DND-41 (cell line): ENCODE data around the gene EMD.
A peak's percentile ranks its signal among the peaks of the same experiment; 100 is the strongest.

Experiments used
- ATAC-seq: fragments of 200-7000 bp; cut with Tn5 transposase; 3 replicates; pipeline ENCODE4 v1.9.1; 2021; ENCODE audit warnings: low read depth; ENCODE audit not compliant: insufficient read depth
- DNase-seq: peaks from one replicate; pipeline ENCODE4 v3.0.0-alpha.2; 2020
- H2AFZ ChIP-seq: 2 replicates; pipeline ENCODE4 v1.6.0; 2012; ENCODE audit warnings: low read depth, low read length
- H3K27ac ChIP-seq: 2 replicates; pipeline ENCODE4 v1.5.1; 2012; ENCODE audit warnings: low read length, inconsistent platforms
- H3K27me3 ChIP-seq: fragments of 200-600 bp; sonication (generic); 2 replicates; pipeline ENCODE4 v1.6.0; 2012; ENCODE audit warnings: low read length, mild to moderate bottlenecking, inconsistent platforms; ENCODE audit not compliant: insufficient read depth, poor library complexity
- H3K36me3 ChIP-seq: 2 replicates; pipeline ENCODE4 v1.5.1; 2012; ENCODE audit warnings: low read length, inconsistent platforms; ENCODE audit not compliant: insufficient read depth
- H3K4me1 ChIP-seq: 2 replicates; pipeline ENCODE4 v1.5.1; 2012; ENCODE audit warnings: mild to moderate bottlenecking, low read length; ENCODE audit not compliant: insufficient read depth
- H3K4me2 ChIP-seq: 2 replicates; pipeline ENCODE4 v1.6.0; 2012; ENCODE audit warnings: mild to moderate bottlenecking, moderate library complexity, low read length, inconsistent platforms; ENCODE audit not compliant: insufficient read depth
- H3K4me3 ChIP-seq, 2 experiments: fragments of 200-600 bp in 1 of 2; shearing (Covaris generic) in 1 of 2; 2 replicates each; pipeline ENCODE4 v1.5.1; 2012 to 2016; ENCODE audit warnings: inconsistent platforms in 2 of 2, low read length in 2 of 2, mild to moderate bottlenecking in 2 of 2, low read depth in 1 of 2, moderate library complexity in 1 of 2
- H3K79me2 ChIP-seq: 2 replicates; pipeline ENCODE4 v1.6.0; 2012; ENCODE audit warnings: low read length, inconsistent platforms; ENCODE audit not compliant: insufficient read depth
- H3K9ac ChIP-seq: 2 replicates; pipeline ENCODE4 v1.6.0; 2012; ENCODE audit warnings: low read depth, mild to moderate bottlenecking, inconsistent platforms, low read length, moderate library complexity
- H3K9me3 ChIP-seq: 2 replicates; pipeline ENCODE4 v1.5.1; 2012; ENCODE audit warnings: low read length, moderate library complexity, mild to moderate bottlenecking, inconsistent platforms; ENCODE audit not compliant: insufficient read depth, severe bottlenecking
- H4K20me1 ChIP-seq: 2 replicates; pipeline ENCODE4 v1.6.0; 2012; ENCODE audit warnings: low read length; ENCODE audit not compliant: insufficient read depth
- EZH2 ChIP-seq: IDR thresholded peaks from 3 replicates; pipeline ENCODE4 v1.6.1; 2012; ENCODE audit warnings: borderline replicate concordance, low read depth, mild to moderate bottlenecking, moderate library complexity, low read length, inconsistent platforms; ENCODE audit not compliant: severe bottlenecking
- TF ChIP-seq, protein P1 (sequence below): IDR thresholded peaks from 2 replicates; pipeline ENCODE4 v1.5.1; 2012; ENCODE audit warnings: borderline replicate concordance, low read length, moderate library complexity, mild to moderate bottlenecking; ENCODE audit not compliant: poor library complexity, severe bottlenecking; ENCODE audit errors: extremely low read depth

The EMD gene

GRCh38 chrX:154380153-154380552 lies 1.1 kb downstream of the EMD start:
- H3K9ac ChIP-seq = peak overlapping the region; percentile 97
- no peak for DNase-seq
- H3K4me1 ChIP-seq = peaks cover 25% of the 10 kb centered on the region
- H3K27me3 ChIP-seq = no peaks in the 10 kb centered on the region
- H3K79me2 ChIP-seq = peaks cover 22% of the 10 kb centered on the region
- H3K9me3 ChIP-seq = no peaks in the 10 kb centered on the region
- H3K4me3 ChIP-seq = peak overlapping the region; percentile 80 to 91
- TF ChIP-seq EZH2 = no peak
- TF ChIP-seq, protein P1, sequence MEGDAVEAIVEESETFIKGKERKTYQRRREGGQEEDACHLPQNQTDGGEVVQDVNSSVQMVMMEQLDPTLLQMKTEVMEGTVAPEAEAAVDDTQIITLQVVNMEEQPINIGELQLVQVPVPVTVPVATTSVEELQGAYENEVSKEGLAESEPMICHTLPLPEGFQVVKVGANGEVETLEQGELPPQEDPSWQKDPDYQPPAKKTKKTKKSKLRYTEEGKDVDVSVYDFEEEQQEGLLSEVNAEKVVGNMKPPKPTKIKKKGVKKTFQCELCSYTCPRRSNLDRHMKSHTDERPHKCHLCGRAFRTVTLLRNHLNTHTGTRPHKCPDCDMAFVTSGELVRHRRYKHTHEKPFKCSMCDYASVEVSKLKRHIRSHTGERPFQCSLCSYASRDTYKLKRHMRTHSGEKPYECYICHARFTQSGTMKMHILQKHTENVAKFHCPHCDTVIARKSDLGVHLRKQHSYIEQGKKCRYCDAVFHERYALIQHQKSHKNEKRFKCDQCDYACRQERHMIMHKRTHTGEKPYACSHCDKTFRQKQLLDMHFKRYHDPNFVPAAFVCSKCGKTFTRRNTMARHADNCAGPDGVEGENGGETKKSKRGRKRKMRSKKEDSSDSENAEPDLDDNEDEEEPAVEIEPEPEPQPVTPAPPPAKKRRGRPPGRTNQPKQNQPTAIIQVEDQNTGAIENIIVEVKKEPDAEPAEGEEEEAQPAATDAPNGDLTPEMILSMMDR = no peak
- H3K4me2 ChIP-seq = peak overlapping the region; percentile 93
- H3K27ac ChIP-seq = peak overlapping the region; percentile 92
- H4K20me1 ChIP-seq = peaks cover 13% of the 10 kb centered on the region
- ATAC-seq = no peak
- peaks cover 18% of the 10 kb centered on the region; the same call in 1 of the 2 replicates for H3K36me3 ChIP-seq
- H2AFZ ChIP-seq = no peak overlapping the region

GRCh38 chrX:154380787-154381186 lies 1.7 kb downstream of the EMD start:
- H3K9me3 ChIP-seq = no peaks in the 10 kb centered on the region
- H3K4me2 ChIP-seq = peak overlapping the region; percentile 93
- H3K27ac ChIP-seq = no peak overlapping the region; the same call in 1 of the 2 replicates
- no peak for ATAC-seq
- H3K4me1 ChIP-seq = peaks cover 25% of the 10 kb centered on the region
- no peak overlapping the region for H2AFZ ChIP-seq
- no peaks in the 10 kb centered on the region for H3K27me3 ChIP-seq
- no peak for TF ChIP-seq EZH2
- TF ChIP-seq, protein P1 = no peak
- DNase-seq = no peak
- 0 out of 4 replicates have a peak overlapping the region, but pooled peaks of 1 of the 2 experiments have one; percentile 80 for H3K4me3 ChIP-seq
- peaks cover 18% of the 10 kb centered on the region; the same call in 1 of the 2 replicates for H3K36me3 ChIP-seq
- peak overlapping the region; percentile 97; the same call in 1 of the 2 replicates for H3K9ac ChIP-seq
- peaks cover 22% of the 10 kb centered on the region for H3K79me2 ChIP-seq
- peaks cover 13% of the 10 kb centered on the region for H4K20me1 ChIP-seq

DNA sequence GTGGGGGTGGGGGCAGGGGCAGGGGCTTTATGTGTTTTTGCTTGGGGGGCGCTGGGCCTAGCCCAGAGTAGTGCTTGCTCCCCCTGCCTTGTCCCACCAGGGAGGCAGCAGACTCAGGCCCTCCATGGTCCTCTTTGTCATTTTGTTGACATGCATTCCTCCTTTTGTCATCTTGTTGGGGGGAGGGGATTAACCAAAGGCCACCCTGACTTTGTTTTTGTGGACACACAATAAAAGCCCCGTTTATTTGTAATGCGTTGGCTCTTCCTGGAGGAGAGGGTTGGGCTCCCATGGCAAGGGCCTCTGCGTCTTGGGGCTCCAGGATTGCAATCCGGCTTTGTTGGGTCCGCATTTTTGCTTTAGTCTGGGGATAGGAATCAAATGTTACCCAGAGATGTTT lies 2.2 kb downstream of the EMD start:
- H2AFZ ChIP-seq = no peak overlapping the region
- DNase-seq (no peak), ATAC-seq (no peak)
- H3K27ac ChIP-seq = no peak overlapping the region
- peaks cover 25% of the 10 kb centered on the region for H3K4me1 ChIP-seq
- H3K9ac ChIP-seq = no peak overlapping the region
- H3K79me2 ChIP-seq = peaks cover 22% of the 10 kb centered on the region
- no peak overlapping the region for H3K4me2 ChIP-seq
- peaks cover 18% of the 10 kb centered on the region; the same call in 1 of the 2 replicates for H3K36me3 ChIP-seq
- no peaks in the 10 kb centered on the region for H3K27me3 ChIP-seq
- TF ChIP-seq, protein P1 = no peak
- no peak for TF ChIP-seq EZH2
- no peaks in the 10 kb centered on the region for H3K9me3 ChIP-seq
- no peak overlapping the region for H3K4me3 ChIP-seq
- peaks cover 13% of the 10 kb centered on the region for H4K20me1 ChIP-seq
